Measurements from ENCODE around the gene KLHL30.

DNA sequence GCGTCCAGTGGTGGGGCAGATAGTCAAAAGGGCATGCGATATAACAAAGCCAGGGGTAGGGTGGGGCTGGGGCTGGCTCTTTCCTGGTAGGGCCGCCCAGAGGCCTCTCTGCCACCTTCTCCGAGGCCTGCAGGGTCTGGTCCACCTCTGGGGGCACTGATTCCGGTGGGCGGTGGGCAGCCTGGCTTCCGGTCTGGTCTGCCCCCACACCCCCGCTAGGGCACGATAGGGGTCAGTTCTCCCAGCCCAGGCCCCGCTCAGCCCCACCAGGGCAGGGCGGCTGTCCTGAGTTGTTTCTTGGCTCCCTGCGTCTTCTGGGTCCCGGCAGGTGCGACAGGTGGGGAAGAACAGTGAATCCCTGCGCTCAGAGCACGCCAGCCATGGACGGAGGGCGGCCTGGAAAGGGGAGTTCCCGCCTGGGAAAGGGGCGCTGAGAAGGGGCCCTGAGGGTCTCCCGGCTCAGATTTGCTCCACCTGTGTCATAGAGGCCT, 19.6 kb downstream of the KLHL30 start:
- TF ChIP-seq, protein P1, sequence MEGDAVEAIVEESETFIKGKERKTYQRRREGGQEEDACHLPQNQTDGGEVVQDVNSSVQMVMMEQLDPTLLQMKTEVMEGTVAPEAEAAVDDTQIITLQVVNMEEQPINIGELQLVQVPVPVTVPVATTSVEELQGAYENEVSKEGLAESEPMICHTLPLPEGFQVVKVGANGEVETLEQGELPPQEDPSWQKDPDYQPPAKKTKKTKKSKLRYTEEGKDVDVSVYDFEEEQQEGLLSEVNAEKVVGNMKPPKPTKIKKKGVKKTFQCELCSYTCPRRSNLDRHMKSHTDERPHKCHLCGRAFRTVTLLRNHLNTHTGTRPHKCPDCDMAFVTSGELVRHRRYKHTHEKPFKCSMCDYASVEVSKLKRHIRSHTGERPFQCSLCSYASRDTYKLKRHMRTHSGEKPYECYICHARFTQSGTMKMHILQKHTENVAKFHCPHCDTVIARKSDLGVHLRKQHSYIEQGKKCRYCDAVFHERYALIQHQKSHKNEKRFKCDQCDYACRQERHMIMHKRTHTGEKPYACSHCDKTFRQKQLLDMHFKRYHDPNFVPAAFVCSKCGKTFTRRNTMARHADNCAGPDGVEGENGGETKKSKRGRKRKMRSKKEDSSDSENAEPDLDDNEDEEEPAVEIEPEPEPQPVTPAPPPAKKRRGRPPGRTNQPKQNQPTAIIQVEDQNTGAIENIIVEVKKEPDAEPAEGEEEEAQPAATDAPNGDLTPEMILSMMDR (conservative IDR thresholded peaks at IDR 0.05; ENCODE audit: low read depth in 2 of 2): no peak
- TF ChIP-seq POLR2AphosphoS5 (IDR thresholded peaks at IDR 0.05; ENCODE audit: low read depth) (no peak), EZH2phosphoT487 (IDR thresholded peaks at IDR 0.05; ENCODE audit: unreplicated experiment) (no peak), STAT1 (IDR thresholded peaks at IDR 0.05; ENCODE audit: unreplicated experiment) (no peak), JUNB (IDR thresholded peaks at IDR 0.05; ENCODE audit: unreplicated experiment) (no peak), EZH2 (IDR thresholded peaks at IDR 0.05; ENCODE audit: low read depth, unreplicated experiment) (no peak), CREB1 (CRISPR knock-in tag; IDR thresholded peaks at IDR 0.05; ENCODE audit: low read depth) (no peak), ZNF114 (CRISPR knock-in tag; IDR thresholded peaks at IDR 0.05) (no peak)
- TF ChIP-seq, protein P2, sequence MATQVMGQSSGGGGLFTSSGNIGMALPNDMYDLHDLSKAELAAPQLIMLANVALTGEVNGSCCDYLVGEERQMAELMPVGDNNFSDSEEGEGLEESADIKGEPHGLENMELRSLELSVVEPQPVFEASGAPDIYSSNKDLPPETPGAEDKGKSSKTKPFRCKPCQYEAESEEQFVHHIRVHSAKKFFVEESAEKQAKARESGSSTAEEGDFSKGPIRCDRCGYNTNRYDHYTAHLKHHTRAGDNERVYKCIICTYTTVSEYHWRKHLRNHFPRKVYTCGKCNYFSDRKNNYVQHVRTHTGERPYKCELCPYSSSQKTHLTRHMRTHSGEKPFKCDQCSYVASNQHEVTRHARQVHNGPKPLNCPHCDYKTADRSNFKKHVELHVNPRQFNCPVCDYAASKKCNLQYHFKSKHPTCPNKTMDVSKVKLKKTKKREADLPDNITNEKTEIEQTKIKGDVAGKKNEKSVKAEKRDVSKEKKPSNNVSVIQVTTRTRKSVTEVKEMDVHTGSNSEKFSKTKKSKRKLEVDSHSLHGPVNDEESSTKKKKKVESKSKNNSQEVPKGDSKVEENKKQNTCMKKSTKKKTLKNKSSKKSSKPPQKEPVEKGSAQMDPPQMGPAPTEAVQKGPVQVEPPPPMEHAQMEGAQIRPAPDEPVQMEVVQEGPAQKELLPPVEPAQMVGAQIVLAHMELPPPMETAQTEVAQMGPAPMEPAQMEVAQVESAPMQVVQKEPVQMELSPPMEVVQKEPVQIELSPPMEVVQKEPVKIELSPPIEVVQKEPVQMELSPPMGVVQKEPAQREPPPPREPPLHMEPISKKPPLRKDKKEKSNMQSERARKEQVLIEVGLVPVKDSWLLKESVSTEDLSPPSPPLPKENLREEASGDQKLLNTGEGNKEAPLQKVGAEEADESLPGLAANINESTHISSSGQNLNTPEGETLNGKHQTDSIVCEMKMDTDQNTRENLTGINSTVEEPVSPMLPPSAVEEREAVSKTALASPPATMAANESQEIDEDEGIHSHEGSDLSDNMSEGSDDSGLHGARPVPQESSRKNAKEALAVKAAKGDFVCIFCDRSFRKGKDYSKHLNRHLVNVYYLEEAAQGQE (IDR thresholded peaks at IDR 0.05; ENCODE audit: unreplicated experiment): no peak
